HUDEP-2 (cell line): Measurements from ENCODE around the gene COL16A1.

Source experiments
- DNase-seq, 76 experiments: peaks; one replicate each; lab custom pipeline; 2025; ENCODE audit not compliant: unreplicated experiment in 76 of 76; lab: John Stamatoyannopoulos, UW

COL16A1 gene

DNA sequence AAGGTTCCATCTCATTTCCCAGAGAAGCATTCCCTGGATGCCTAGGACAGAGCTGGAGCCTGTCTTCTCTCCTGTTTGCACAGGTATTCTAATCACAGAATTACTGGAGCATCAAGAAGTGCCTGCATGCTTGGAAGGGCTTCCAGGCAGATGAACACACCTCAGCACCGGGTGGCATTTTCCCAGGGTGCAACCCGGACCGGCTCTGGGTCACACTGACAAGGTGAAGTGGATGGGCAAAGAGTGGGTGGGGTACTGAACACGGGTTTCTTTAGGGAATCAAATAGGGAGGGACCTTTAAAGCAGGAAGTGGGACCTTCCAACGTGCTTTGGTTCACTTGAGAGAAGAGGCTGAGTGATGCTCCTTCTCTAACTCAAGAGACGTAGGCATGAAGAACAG lies 52.1 kb downstream of the COL16A1 start:
- DNase-seq, result no peak

DNA sequence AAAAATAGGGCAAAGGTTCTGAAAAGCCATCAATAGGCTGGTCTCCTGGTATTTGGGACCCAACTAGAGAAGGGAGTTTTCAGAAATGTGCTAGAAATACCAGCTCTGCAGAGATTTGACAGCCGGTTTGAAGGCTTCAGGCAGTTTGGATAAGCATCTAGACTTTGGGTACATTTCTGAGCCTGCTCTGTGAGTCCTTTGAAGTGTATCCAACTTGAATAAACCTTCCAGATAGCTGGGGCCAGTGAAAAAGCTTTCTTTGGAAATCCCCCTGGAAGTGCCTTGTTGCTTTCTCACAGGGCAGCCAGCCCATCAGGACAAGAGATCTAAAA lies 52.8 kb downstream of the COL16A1 start:
- DNase-seq, result no peak

GRCh38 chr1:31650161-31651088 lies 53.4 kb downstream of the COL16A1 start:
- DNase-seq, result no peak

GRCh38 chr1:31648641-31649357 lies 55.0 kb downstream of the COL16A1 start:
- DNase-seq, result no peak

- no peak for DNase-seq
Measured at GRCh38 chr1:31648190-31648589, 55.6 kb downstream of the COL16A1 start.

- no peak for DNase-seq
Measured at GRCh38 chr1:31647106-31647505, 56.7 kb downstream of the COL16A1 start.

DNA sequence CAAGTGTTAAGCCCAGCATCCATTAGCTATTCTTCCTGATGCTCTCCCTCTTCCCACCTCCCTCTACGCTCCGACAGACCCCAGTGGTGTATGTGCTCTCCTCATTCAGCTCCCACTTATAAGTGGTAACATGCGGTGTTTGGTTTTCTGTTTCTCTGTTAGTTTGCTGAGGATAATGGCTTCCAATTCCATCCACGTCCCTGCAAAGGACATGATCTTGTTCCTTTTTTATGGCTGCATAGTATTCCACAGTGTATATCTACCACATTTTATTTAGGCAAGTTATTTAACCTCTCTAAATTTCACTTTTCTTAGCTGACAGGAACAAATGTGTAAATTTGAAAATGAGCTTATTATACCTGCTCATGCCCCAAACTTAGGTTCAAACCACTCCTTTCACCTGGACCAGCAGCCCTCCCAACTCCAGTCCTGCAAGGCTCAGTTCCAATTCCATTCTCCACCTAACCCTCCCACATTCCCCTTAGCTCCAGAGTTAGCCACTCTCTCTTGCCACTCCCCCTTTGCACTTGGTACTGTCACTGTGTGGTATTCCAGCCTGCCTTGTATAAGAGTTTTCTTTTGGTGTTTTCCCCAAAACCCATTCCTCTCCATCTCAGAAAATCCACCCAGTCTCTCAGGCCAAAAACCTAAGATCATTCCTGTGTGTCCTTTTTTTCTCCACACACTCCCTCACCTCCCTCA lies 57.4 kb downstream of the COL16A1 start:
- no peak for DNase-seq

DNA sequence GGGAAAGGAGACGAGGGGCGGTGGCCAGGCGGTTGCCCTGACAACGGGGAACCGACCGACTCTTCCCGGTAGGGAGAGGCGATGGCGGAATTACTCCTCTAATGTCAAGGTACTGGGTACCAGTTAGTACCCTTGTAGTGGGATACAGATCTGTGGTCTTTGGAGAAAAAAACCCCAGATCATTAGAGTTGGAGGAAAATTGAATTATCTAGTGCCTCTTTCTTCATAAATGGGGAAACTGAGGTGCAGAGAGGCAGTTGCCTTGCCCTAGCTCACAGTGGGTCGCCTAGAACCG lies 58.6 kb downstream of the COL16A1 start:
- no peak for DNase-seq

DNA sequence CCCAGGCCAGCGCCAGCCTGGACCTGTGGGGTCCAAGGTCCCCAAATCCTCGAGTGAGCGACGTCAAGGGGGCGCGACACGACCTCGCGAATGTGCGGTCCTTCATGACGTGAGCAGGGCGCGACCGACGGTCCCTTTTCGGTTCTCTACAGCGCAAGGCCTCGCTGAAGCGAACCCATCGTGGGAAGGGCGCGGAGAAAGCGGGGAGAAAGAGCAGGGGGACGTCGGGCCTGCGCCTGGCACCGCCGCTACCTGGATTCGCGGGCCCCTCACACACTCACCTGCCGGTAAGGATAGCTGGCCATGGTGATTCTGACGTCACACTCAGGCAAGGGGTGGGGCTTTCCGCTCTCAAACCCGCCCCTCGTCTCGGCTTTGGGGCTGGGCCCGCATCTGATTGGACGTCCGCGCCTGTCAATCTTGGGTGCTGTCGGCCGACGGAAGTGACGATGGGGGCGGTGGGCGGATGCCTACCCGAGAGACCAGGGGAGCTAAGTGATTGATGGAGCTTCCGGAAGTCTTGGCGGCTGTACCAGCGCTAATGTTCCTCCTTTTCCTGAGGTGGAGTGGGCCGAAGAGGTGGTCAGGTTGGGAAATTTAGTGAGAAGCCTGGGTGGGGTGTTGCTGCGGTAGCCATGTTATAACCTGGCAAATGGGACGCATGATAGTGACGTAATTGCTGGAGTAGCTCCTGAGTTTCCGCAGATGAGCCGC lies 59.1 kb downstream of the COL16A1 start, which contains the start of gene PEF1:
PEF1 (minus strand) TSS at position 317 of the 714 bp plus-strand sequence; CDS start at position 305, 12 bp downstream.
- DNase-seq, result peak; percentile 55 to 98 (median 95)

DNA sequence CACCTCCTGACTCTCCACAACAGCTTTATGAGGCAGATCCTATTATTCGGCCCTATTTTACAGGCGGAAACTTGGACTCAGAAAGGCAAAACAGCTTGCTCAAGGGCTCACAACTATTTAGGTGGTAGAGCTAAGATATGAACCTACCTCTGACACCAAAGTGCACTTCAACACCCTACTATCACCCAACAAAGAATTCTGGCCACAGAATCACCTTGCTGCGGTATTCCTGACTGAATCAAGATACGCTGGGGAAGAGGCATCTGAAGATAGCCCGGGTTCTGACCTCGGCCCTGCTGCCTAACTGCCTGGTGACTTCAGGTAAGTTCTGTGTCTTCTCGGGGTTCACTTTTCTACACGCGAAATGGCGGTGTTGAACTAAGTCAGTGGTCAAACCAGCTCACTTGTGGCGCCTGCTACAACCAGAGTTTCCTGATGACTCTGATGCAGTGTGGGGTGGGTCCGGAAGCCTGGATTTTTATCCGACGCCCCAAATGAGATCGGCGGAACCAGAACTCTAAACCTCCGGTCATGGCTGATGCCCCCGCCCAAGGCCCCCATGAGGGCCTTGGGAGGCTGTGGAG lies 59.7 kb downstream of the COL16A1 start:
- DNase-seq, result peak in 3 of 76 experiments; percentile 40 to 79 (median 42)

- DNase-seq, result no peak
Measured at GRCh38 chr1:31642897-31643296, 60.9 kb downstream of the COL16A1 start.

DNA sequence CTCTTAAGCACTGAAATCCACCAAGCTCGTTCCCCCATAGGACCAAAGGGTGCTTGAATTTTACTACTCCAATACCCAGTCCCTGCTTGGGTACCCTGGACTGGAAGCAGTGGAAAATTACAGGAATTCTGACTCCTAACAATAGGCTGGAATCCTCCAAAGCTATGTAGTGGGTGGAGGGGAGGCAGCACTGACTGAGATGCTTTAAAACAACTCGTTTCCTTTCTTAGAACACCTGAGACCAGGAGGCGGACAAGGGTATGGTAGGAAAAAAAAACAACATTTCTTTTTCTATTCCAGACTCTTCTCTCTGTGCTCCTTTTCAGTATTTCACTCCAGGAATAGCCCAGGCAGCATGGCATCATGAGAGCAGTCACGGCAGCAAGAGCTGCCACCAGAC lies 61.5 kb downstream of the COL16A1 start:
- DNase-seq, result no peak

- DNase-seq, result no peak
Measured at GRCh38 chr1:31640964-31641363, 62.9 kb downstream of the COL16A1 start.

- no peak for DNase-seq
Measured at GRCh38 chr1:31640179-31640578, 63.6 kb downstream of the COL16A1 start.

DNA sequence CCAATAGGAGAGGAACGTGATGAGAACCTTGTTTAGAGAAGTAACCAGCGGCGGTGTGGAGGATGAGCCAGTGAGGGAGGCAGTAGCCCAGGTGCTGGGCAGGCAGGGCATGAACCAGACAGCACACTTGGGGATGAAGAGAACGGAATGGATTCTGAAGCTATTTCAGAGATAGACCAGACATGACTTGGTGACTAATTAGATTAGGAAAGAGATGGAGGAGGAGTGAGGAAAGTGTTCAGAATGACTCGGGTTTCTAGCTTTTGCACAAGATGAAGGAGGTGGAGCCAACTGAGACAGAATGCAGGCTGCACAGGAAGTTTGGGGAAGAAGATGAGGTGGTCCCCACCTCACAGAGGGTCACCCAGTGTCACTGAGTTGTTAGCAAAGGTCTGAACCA lies 64.3 kb downstream of the COL16A1 start:
- DNase-seq, result no peak

DNA sequence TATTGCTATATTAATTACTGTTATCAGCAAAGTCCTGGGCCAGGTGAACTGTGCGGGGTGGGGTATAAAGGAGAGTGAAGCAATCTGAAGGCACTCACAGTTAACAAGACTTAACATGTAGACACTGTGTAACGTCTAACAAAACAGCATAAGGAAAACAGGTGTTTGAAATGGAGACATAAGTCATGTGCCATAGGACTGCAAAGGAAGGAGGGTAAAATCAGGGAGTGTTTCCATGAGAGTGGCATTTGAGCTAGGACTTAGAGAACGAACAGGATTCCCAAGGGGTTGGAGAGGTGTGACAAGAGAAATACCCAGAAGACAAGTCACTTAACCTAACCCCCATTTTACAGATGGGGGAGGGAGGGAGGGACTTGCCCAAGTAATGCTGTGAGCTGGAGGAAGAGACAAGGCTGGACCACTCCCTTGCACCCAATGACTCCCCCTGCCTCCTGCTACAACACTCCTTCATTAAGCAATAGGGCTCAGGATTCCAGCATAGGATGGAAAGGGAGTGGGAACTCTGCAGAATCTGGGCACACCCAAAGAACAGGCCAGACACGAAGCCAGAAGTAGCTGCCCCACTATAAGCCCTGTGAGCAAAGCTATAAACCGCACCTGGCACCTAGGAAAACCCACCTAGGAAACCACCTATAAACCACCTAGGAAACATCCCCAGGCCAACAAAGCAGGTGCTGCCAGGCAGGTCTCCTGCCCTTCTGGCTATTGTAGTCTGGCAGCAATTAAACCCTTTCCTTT lies 65.7 kb downstream of the COL16A1 start:
- DNase-seq, result no peak

DNA sequence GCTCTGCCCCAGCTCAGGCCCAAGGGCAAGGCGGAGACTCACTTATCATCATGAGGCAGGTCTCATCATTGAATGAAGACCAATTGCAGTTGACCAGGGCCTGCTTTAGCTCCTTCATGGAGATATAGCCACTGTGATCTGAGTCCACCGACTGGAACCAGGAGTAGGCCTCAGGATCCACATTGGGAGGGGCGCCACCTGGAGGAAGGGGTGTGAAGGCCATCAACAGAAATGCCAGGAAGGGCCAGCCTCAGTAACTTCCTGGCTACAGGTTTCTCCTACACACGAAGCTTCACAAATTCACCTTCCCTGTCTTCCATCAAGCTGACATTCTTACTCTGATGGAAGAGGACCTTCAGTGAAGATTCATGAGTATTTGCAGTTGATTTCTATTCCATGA lies 70.7 kb downstream of the COL16A1 start:
- DNase-seq, result peak in 36 of 76 experiments; percentile 0 to 58 (median 20)

GRCh38 chr1:31632649-31633048 lies 71.2 kb downstream of the COL16A1 start:
- DNase-seq, result no peak

DNA sequence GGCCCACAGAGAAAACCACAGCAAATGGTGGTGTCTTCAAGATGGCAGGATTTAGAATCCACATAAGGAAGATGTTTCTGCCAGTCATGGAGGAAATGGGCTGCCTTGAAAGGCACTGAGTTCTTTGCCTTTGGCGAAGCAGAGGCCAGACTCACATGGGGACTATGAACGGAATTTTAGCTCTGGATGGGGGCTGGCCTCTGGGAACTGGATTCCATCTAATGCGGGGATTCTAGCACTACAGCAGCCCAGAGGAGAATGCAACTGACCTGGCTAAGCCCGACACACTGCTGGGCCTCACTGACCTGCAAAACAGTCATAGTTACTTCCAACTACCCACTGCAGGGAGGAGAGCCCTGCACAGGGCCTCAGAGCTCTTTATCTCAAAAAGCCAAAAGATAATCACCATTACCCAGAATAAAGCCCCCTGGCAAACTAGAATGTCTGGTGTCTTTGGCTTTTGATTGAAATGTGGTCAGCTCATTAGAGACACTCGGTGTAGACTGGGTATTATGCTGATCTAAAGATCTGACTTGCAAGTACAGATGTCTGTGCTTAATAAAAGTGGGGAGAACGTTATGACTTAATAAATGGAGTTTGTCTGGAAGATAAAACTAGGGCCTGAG lies 74.8 kb downstream of the COL16A1 start:
- DNase-seq, result peak in 1 of 76 experiments; percentile 10
